HG03575 (cell line): ENCODE measurements around the gene RREB1.
"Not testable (repeated sequence)": the region's sequence is repeated elsewhere in the genome, so short reads cannot be mapped to it uniquely, and the experiment has no call there.

Experiments
- ATAC-seq: cut with Tn5 transposase; IDR thresholded peaks from one replicate; pipeline ENCODE4 v1.9.1; 2021; ENCODE audit not compliant: unreplicated experiment, insufficient number of reproducible peaks, low FRiP score; ENCODE audit errors: extremely low read depth

RREB1 gene

DNA sequence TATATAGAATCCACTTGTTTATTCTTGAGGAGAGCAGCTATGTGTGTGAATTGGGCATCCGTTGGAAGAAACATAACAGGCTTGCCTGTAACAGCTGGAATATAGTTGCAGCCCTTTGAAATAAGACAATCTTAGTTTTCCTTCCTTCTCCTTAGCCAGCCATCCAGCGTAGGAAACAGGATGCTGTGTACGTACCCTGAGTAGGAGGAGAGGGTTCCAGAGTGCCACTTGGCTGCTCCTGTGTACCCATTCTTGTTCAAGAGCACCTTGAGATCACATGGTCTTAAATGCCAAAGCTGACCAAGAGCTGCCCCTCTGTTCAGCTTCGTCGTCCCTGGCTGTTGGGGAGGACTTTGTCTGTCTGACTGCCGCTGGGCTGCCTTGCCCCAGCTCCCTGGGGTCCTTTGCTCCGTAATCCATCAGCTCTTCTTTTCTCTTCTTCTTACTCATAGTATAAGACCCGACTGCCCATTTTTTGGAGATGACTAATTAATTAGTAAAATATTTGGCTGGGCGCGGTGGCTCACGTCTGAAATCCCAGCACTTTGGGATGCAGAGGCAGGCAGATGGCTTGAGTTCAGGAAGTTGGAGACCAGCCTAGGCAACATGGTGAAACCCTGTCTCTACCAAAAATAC, 49.0 kb downstream of the RREB1 start:
- ATAC-seq: no peak

- not testable (repeated sequence) for ATAC-seq
Measured at GRCh38 chr6:7157307-7157706, 49.5 kb downstream of the RREB1 start.

- no peak for ATAC-seq
Measured at GRCh38 chr6:7157752-7158616, 50.2 kb downstream of the RREB1 start.

- no peak for ATAC-seq
Measured at GRCh38 chr6:7159790-7160525, 52.2 kb downstream of the RREB1 start.

GRCh38 chr6:7161253-7161623, 53.5 kb downstream of the RREB1 start:
- no peak for ATAC-seq

DNA sequence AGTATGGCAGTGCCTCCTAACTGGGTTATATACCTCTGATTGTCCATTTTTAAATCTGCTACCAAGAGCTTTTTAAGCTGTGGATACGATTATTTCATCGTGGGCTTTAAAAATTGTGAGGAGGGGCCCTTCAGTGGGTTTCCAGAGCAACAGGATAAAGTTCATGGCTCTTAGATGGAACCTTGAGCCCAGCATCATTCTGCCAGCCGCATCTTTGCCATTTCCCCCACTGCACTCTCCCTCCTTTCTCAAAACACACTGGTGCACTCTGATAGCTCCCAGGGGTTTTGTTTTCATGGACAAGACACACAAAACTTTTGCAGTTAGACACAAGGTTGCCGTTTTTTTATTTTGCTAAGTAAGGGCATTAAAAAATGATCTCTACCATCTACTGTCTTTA, 54.1 kb downstream of the RREB1 start:
- ATAC-seq: no peak

- ATAC-seq: no peak
Measured at GRCh38 chr6:7163661-7164071, 55.9 kb downstream of the RREB1 start.

DNA sequence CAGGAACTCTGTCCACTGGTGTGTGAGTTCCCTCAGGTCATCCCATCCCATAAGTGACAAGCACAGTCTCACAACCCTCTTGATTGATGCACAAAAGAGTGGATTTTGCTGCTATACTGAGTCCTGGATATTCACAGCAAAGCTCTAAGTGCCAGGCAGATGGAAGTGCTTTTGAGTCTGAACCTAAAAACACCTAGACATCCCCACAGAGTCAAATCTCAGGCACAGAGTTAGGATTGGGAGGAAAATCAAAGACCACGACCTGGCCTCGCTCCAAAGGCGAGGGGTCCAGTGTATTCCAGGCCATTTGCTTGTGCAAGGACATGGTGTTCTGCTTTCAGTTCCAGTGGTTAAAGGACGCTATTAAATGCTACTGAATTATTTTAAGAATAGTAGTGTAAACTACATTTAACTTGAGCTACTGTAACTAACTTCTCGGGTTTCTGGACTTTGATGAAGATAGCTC, 56.8 kb downstream of the RREB1 start:
- no peak for ATAC-seq

- ATAC-seq: no peak
Measured at GRCh38 chr6:7165002-7165889, 57.5 kb downstream of the RREB1 start.

DNA sequence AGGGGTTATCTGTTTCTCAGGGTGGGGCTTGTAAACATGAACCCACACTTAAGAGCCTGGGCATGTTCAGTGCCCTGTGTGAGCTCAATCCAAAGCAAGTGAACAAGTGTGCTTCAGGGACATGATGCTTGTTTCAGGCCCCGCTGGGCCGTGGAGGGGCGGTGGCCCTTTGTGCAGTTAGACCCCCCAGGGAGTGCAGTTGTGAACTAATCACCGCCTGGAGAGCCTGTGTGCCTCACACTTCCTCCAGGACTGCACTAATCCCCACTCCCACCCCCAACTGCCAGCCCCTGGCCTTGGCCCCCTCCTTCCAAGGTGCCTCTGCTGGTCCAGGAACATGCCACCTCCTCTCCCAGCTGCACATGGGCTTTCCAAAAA, 58.1 kb downstream of the RREB1 start:
- ATAC-seq: no peak

DNA sequence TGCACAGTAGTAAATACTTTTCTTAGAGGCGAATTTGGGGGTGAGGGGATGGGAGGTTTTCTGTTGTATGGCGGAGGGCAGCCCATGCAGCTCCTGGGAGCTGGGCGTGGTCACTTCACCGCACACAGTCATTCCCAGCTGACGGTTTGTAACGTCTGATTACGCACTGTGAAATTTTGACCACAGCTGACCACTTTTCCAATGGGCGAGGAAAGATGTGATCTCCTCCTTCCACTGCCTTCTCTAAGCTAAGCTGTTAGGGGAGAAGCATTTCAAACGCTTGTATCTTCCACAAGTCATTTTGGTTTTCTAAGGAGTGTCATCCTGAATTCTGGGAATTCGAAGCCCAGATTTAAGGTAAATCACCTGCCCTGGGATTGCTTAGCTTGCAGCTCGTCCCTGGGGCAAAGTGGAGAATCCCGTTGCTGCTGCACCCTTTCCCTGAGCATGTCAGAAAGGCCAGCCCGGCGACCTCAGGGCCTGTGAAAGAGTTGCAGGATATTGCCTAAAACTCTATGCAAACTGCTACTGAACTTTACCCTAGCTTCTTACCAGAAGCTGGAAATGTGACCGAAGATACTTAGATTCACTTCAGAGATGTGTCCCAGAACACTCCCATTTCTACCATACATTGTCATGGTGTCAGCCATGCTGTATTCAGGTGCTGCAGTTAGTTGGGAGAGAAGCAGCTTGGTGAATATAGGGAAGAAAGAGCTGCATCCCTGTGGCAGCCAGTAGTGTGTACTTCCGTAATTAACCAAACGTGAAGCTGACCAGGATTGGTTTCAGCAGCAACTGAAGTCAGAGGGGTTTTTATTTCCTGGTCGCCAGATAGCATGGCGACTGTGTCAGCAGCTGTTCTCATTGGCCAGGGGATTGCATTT, 58.9 kb downstream of the RREB1 start:
- no peak for ATAC-seq

GRCh38 chr6:7169296-7169721, 61.5 kb downstream of the RREB1 start:
- no peak for ATAC-seq

DNA sequence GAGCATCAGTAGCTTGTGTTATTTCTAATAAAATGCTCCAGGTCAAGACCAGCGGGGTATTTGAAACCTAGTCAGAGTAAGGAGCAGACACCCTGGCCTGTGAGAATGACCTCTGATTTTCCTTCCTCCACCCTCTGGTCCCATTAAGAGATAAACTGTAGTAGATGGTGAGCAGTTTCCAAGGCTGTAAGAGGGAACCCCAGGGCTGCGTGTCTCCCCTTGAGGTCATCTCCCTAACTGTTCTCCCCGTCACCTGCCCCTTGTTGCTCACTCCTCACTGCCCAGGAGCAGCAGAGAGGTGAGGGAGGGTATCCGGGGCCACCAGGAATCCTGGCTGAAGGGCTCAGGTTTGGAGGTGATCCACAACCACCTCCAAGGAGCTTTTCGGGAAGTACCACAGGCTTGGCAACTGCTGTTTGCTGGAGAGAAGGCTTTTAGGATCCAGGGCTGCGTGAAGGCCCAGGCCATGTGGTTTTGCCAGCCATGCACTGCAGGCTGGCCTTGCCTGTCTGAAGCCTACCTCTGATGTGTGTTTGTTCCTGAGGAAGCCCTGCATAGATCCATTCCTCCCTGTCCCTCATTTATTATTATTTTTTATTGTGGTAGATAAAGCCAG, 62.5 kb downstream of the RREB1 start:
- ATAC-seq: no peak

DNA sequence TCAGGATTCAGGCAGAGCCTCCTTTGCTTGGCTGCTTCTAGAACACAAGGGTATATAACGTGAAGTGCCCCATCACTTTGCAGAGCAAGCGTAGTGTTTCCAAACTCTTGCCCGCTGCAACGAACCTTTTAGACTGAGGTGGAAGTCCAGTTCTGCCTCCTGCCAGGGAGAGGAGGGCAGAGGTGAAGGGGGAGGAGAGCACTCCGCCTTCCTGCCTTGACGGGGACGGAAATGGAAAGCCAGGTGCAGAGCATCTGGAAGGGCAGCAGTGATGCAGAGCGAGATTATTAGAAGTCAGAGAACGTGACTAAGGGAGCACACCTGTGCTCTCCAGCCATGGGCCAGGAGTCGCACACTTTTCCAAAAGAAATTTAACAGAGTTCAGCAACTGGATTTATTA, 63.4 kb downstream of the RREB1 start:
- no peak for ATAC-seq

DNA sequence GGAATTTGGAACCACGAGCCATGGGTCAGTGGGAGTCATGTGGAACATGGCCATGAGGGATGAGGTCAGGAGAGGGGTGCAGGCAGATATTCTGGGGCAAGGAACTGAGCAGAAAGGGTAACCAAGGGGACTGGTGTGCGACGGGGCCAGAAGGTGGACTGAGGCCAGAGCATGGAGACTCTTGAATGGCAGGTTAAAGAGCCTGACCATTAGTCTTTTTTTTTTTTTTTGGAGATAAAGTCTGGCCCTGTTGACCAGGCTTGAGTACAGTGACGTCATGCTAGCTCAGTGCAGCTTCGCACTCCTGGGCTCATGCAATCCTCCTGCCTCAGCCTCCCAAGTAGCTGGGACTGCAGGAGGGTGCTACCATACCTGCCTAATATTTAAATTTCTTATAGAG, 64.0 kb downstream of the RREB1 start:
- ATAC-seq: no peak

- ATAC-seq: no peak
Measured at GRCh38 chr6:7172649-7173048, 64.9 kb downstream of the RREB1 start.

GRCh38 chr6:7173843-7174503, 66.2 kb downstream of the RREB1 start:
- no peak for ATAC-seq
